ENCODE measurements around the gene KLHL6.

Gene KLHL6

GRCh38 chr3:183506674-183507320 lies 48.7 kb downstream of the KLHL6 start:
- DNase-seq (ENCODE audit: low read depth in 3 of 3, low spot score in 1 of 3) = no peak

DNA sequence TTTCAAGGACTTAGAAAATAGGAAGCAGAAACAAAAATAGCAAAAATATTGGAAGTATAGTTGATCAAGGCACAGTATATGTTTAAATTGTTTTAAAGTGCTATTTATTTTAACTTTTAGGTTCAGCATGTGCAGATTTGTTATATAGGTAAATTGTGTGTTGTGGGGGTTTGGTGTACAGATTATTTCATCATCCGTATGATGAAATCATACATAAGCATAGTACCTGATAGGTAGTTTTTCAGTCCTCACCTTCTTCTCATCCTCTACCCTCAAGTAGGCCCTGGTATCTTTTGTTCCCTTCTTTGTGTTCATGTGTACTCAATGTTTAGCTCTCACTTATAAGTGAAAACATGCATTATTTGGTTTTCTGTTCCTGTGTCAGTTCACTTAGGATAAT lies 50.9 kb downstream of the KLHL6 start:
- no peak for DNase-seq (ENCODE audit: low read depth in 3 of 3, low spot score in 1 of 3)

DNA sequence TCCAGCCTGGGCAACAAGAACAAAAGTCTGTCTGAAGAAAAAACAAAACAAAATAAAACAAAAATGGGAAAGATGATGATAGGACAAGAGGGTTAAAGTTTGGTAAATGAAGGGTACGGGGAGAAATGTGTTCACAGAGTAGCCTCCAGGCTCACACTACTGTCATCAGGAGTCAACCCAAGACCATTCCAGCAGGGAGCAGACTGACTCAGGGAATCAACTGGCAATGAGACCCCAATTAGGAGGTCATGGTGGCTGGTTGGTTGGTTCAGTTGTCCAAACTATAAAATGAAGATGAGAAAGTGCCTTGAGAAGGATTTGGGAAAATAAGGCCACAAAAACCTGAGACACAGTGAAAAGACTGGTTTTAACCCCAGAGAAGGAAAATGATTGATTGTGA lies 51.8 kb downstream of the KLHL6 start:
- no peak for DNase-seq (ENCODE audit: low read depth in 3 of 3, low spot score in 1 of 3)

DNA sequence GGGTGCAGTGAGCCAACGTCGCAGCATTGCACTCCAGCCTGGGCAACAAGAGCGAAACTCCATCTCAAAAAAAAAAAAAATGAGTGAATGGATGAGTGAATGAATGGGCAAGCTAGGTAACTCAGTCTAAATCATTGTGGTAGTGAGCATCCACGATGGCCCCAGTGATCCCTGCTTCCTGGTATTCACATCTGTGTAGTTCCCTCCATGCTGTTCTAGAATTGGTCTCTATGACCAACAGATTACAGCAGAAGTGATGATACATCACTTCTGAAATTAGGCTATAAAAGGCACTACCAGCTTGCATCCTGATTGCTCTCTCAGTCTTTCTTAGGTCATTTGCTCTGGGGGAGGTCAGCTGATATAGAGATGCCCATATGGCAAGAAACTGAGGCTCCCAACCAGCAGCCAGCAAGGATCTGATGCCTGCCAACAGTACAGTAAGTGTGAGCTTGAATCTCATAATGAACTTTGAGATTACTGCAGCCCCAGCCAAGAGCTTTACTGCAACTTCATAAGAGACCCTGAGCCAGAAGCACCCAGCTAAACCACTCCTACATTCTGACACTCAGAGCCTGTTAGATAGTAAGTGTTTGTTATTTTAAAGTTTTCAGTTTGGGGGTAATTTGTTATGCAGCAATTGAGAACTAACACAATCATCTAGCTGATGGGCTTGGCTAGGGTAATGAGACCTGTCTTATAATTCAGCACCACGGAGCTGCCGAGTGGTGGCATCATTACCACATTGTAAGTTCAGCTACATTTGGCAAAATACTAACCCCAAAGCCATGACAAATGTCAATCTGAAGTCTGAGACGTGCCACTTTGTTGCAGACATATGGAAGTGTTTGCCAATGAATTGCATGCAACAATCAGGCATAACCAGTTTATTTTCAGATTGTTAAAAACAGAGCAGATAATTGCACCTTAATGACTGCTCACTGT lies 53.0 kb downstream of the KLHL6 start:
- DNase-seq (ENCODE audit: low read depth in 3 of 3, low spot score in 1 of 3) = no peak

- no peak for DNase-seq (ENCODE audit: low read depth in 3 of 3, low spot score in 1 of 3)
These were observed 54.4 kb downstream of the KLHL6 start for GRCh38 chr3:183500981-183501704.

DNA sequence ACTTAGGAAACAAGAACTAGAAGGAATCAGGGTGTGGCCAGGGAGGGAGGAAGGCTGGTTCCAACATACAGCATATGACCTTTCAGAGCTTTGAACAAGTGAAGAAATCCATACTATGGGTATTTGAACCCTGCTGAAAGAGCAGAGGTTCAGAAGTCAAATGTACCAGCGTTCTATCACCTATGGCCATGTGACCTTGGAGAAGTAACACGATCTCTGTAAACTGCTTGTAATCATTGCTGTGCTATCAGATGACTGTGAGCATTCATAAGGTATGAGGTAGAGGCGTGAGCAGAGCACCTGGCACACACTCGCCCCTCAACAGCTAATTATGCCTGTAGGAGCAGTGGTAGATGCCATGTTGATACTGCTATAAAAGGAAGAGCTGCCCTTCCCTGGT lies 55.2 kb downstream of the KLHL6 start:
- no peak for DNase-seq (ENCODE audit: low read depth in 3 of 3, low spot score in 1 of 3)

GRCh38 chr3:183498634-183499033 lies 56.9 kb downstream of the KLHL6 start:
- no peak for DNase-seq (ENCODE audit: low read depth in 3 of 3, low spot score in 1 of 3)

- DNase-seq (ENCODE audit: low read depth in 3 of 3, low spot score in 1 of 3) = no peak
These were observed 58.2 kb downstream of the KLHL6 start for GRCh38 chr3:183497313-183497712.

GRCh38 chr3:183496311-183496710 lies 59.2 kb downstream of the KLHL6 start:
- no peak for DNase-seq (ENCODE audit: low read depth in 3 of 3, low spot score in 1 of 3)

DNA sequence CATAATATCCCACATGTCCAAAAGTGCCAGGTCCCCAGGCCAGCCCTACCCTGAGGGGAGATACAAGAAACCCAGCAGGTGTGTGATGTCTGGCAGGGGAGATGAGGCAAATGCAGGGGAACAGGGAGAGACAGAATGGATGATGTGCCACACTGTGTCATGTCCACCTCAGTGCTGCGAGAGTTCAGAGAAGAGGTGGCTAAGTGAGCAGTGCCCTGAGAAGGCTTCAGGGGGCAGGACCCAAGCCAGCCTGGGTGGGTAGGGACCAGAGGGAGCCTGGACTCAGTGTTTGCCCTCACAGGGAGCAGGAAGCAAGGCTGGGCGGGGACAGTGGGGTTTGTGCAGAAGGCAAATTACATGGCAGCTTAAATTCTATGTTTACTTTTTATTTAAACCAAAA lies 61.2 kb downstream of the KLHL6 start:
- no peak for DNase-seq (ENCODE audit: low read depth in 3 of 3, low spot score in 1 of 3)

DNA sequence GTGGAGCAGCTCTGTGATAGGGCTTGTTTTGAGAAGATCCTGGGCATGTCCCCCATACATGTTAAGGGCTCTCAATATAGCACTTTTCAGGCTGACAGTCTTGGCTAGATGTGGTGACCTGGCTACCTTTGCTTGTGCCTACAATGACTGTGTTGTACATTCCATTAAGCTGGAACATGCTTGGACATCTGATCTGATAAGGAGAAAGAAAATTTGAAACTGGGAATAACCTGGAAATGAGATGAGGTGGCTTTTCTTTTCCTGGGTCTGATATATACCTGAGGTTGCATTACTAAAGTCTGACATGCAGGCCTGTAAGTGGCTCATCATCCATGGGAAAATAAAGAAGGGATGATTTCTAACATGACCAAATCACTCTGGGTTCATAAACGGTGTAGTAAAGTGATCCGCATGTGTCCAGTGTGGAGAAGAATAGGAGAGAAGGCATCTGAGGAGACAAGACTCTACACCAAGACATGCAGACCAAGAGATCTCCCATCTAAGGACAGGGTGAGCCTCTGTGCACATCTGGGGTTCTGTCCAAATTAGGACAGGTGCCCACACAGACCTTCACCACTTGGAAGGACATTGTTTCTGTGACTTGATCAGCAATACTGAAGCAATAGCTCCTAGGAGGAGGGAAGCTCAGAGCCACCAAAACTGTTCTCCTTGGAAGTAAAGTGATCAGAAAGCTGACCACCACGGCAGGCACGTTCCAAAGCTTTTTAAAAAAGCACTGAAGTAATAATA lies 62.0 kb downstream of the KLHL6 start:
- DNase-seq (ENCODE audit: low read depth in 3 of 3, low spot score in 1 of 3) = no peak

GRCh38 chr3:183492849-183493179 lies 62.7 kb downstream of the KLHL6 start:
- no peak for DNase-seq (ENCODE audit: low read depth in 3 of 3, low spot score in 1 of 3)

GRCh38 chr3:183491923-183492848 lies 63.3 kb downstream of the KLHL6 start:
- DNase-seq (ENCODE audit: low read depth in 3 of 3, low spot score in 1 of 3) = no peak

DNA sequence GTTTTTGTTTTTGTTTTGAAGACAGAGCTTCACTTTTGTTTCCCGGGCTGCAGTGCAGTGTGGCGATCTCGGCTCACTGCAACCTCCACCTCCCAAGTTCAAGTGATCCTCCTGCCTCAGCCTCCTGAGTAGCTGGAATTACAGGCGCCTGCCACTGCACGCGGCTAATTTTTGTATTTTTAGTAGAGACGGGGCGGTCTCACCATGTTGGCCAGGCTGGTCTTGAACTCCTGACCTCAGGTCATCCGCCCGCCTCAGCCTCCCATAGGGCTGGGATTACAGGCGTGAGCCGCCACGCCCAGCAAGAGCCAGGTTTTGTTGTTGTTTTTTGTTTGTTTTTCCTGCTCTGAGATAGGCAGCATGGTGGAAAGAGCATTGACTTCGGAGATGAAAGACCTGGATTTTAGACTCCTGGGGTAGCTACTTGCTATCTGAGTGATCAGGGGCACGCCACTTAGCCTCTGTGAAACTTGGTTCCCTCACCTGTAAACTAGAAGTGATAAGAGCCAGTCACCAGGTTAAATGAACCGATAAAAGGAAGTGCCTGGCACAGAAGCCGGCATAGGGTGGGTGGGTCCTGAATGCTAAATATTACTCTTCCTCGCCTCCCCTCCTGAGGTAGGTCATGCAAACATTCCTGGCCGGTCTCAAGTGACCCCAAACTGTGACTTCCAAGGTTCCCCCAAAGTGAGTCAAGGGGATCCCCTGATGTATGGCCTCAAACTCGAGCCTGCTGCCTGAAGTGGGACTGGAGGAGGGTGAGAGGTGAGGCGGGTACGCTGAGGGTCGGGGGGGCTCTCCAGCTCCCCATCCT lies 64.2 kb downstream of the KLHL6 start:
- no peak for DNase-seq (ENCODE audit: low read depth in 3 of 3, low spot score in 1 of 3)

GRCh38 chr3:183490653-183491052 lies 64.9 kb downstream of the KLHL6 start:
- no peak for DNase-seq (ENCODE audit: low read depth in 3 of 3, low spot score in 1 of 3)

DNA sequence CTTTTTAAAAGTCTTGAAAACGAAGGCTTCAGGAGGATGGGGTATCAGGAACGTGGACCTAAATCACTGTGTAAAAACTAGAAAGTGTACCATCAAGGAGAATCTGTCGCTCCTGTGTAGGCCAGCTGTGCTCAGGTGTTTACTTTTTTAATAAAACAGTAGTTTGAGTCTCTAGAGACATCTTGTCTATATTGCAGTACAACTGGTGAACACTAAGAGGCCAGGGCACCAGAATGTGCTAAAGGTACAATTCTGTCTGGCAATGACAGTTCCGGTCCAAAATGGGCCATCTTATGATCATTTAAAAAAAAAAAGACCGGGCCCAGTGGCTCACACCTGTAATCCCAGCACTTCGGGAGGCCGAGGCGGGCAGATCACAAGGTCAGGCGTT lies 65.3 kb downstream of the KLHL6 start:
- no peak for DNase-seq (ENCODE audit: low read depth in 3 of 3, low spot score in 1 of 3)

DNA sequence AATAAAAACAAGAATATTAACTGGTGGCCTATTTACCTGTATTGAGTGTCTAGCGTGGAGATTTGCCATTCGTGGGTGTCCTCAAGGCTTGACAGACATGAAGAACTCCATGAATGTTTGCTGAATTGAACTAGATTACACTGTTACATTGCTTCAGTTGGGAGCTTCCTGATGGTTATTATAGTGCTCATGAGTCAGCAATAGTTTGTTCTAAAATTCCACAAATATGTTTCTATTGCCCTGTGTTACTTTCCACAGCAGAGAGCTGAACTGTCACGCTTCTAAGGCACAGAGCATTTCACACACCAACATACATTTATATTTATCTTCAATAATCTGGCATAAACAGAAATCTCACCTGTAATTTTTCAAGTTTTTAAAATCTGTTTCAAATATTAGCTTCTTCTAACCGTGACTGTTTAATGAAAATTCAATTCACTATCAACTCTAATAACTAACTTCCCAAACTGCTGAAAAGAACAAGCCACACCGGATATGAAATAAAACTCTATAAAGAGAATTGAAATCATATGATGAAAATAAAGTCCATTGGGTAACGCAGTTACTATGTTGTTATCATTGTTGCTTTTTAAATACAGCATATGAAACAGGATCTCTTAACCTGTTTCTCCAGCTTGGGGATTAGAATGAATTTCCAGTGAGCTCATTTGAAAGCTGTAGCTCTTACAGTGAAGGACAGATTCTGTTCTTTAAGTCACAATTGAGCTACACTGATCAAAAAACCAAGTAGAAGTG lies 65.9 kb downstream of the KLHL6 start:
- no peak for DNase-seq (ENCODE audit: low read depth in 3 of 3, low spot score in 1 of 3)

- no peak for DNase-seq (ENCODE audit: low read depth in 3 of 3, low spot score in 1 of 3)
These were observed 67.2 kb downstream of the KLHL6 start for GRCh38 chr3:183488343-183488742.

DNA sequence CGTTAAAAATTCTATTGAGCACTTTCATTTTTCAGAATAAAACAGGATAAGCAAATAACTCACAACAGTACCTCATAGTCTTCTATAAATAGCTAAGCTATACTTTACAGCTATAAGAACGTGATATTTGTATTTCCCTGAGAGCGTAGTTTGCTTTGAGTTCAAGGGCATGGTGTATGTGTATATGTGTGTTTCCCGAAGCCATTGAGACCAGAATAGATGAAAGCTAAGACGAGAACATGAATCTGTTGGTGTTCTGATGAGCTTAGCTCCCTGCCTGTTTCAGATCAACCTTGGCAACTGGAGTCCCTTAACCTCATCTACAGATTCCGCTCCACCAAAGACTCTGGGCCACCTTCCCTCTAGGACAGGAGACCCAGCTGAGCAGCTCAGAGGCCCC lies 67.6 kb downstream of the KLHL6 start:
- no peak for DNase-seq (ENCODE audit: low read depth in 3 of 3, low spot score in 1 of 3)
